ENCODE results near the gene NAT10. TPM values are rescaled to one million over a fixed set of nuclear protein-coding genes. Genes with fewer than 3 reads are reported as not detected.
"Not testable (repeated sequence)": the region's sequence is repeated elsewhere in the genome, so short reads cannot be mapped to it uniquely, and the experiment has no call there.

The NAT10 gene
- total RNA-seq, 2 experiments from 2014 or later = 142 to 147 TPM

DNA sequence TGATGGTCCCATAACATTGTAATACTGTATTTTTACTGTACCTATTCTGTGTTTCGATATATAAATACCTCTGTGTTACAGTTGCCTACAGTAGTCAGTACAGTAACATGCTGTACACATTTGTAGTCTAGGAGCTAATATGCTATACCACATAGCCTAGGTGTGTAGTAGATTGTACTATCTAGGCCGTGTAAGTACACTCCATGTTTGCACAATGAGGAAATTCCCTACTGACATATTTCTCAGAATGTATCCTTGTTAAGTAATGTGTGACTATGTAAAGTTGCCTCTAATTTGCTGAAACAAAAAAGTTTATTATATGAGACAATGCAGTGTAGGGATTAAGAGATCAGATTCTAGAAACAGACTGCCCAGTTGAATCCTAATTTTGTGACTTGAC, 32.6 kb upstream of the NAT10 start:
- peaks cover 46% of the 10 kb centered on the region for H3K4me1 Mint-ChIP-seq
- no peaks in the 10 kb centered on the region for H3K9me3 Mint-ChIP-seq (ENCODE audit: low read depth)
- H3K4me3 Mint-ChIP-seq = no peak overlapping the region
- ChIA-PET CTCF (interaction anchor here (0.8 kb wide), 1 partner anchor 9 kb away, joined by 3 read pairs; no protein-coding TSS in a partner anchor), POLR2A (no interaction called here)
- peaks cover 52% of the 10 kb centered on the region for H3K36me3 Mint-ChIP-seq (ENCODE audit: low read depth)
- intact Hi-C loops (cut with DNase I, micrococcal nuclease) = no loop called here
- DNase-seq (no peak), ATAC-seq (no peak)
- H3K27me3 Mint-ChIP-seq = no peaks in the 10 kb centered on the region
- H3K27ac Mint-ChIP-seq = no peak overlapping the region

DNA sequence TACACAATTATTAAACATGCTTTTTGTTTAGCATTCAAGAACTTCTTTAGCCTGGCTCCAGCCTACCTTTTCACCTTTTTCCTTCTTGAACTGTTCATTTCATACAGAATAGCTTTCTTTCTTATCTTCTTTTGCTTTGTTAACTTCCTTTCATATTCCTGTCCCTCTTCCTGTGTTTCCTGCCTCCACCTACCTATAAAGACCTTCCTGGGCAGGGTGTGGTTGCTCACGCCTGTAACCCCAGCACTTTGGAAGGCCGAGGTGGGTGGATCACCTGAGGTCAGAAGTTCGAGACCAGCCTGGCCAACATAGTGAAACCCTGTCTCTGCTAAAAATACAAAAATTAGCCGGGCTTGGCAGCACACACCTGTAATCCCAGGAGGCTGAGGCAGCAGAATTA, 31.0 kb upstream of the NAT10 start:
- Mint-ChIP-seq H3K9me3 (ENCODE audit: low read depth) (no peaks in the 10 kb centered on the region), H3K27ac (peak overlapping the region; percentile 51), H3K27me3 (no peaks in the 10 kb centered on the region), H3K4me1 (peaks cover 40% of the 10 kb centered on the region), H3K4me3 (no peak overlapping the region), H3K36me3 (ENCODE audit: low read depth) (peaks cover 57% of the 10 kb centered on the region)
- POLR2A ChIA-PET = no interaction called here
- intact Hi-C loops (cut with DNase I, micrococcal nuclease) = no loop called here
- CTCF ChIA-PET = interaction anchor here (0.7 to 1.7 kb wide), 3 partner anchors 13 to 24 kb away, joined by 3 to 5 read pairs (median 3); no protein-coding TSS in a partner anchor
- DNase-seq = no peak
- no peak for ATAC-seq

DNA sequence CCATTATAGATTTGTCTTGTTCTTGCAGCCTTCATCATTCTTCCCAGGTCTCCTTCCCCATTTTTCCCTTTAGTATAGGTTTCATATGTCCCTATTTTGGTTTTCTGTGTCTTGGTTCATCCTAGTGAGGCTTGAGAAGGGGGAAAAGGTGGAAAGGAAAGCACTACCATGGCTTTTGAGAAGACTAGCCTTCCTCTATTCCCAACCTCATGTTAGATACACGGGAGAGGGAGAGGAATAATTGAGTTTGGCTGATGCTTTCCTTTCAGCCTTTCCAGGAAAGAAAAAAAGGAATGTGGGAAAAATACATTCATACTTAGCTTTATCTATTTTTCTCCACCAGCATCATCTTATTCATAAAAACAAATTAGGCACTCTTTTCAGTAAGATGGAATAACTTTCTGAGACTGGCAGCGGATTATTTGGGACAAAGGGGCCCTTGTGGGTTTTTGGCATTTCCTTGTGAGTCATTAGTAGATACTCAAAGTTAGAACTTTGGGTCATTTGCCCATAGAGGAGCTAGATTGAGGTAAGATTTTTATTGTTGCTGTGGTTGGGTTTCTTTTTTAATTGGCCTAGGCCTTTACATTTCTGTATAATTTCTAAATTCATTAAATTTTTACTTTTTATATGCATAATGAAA, 30.1 kb upstream of the NAT10 start:
- POLR2A ChIA-PET = interaction anchor here (1.3 kb wide), 1 partner anchor 30 kb away, joined by 5 read pairs; the partner anchor contains the start of gene NAT10

DNA sequence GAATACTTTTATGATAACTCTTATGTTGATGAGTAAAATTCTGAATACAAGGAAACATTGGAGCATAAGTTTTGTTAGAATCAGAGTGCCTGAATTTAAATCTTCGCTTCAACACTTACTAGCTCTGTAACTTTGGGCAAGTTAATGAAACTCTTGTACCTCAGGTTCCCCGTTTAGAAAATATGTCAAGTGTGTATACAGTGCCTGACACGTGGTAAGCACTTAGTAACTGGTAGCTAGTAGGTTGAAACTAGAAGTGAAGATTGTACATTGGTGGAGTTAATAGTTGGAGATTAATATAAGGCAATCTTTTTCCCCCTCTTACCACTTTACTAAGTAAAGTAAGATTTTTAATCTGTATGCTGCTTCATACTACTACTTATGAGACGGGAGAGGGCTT, 24.8 kb upstream of the NAT10 start:
- Mint-ChIP-seq H3K27me3 (no peaks in the 10 kb centered on the region), H3K4me3 (no peak overlapping the region), H3K27ac (no peak overlapping the region), H3K4me1 (peaks cover 12% of the 10 kb centered on the region), H3K36me3 (ENCODE audit: low read depth) (peaks cover 70% of the 10 kb centered on the region), H3K9me3 (ENCODE audit: low read depth) (no peaks in the 10 kb centered on the region)
- no peak for DNase-seq
- ATAC-seq = no peak
- POLR2A ChIA-PET = interaction anchor here (0.7 to 1.1 kb wide), 2 partner anchors 18 to 25 kb away, joined by 3 read pairs; partner anchors contain the start of gene NAT10
- intact Hi-C loops (cut with DNase I, micrococcal nuclease) = no loop called here
- CTCF ChIA-PET = interaction anchor here (0.7 to 1.2 kb wide), 4 partner anchors 14 to 223 kb away, joined by 3 to 5 read pairs (median 3); no protein-coding TSS in a partner anchor

More for the DNA sequence above, 30.1 kb upstream of the NAT10 start:
- H3K36me3 Mint-ChIP-seq (ENCODE audit: low read depth) = peaks cover 60% of the 10 kb centered on the region
- H3K9me3 Mint-ChIP-seq (ENCODE audit: low read depth) = no peaks in the 10 kb centered on the region
- intact Hi-C loops (cut with DNase I, micrococcal nuclease) = no loop called here
- DNase-seq (no peak), ATAC-seq (no peak)
- CTCF ChIA-PET = interaction anchor here (0.7 to 1.7 kb wide), 7 partner anchors 9 to 218 kb away, joined by 3 to 5 read pairs (median 4); no protein-coding TSS in a partner anchor
- H3K4me1 Mint-ChIP-seq = peaks cover 33% of the 10 kb centered on the region
- H3K27me3 Mint-ChIP-seq = no peaks in the 10 kb centered on the region
- peak overlapping the region; percentile 11 for H3K27ac Mint-ChIP-seq
- no peak overlapping the region for H3K4me3 Mint-ChIP-seq

DNA sequence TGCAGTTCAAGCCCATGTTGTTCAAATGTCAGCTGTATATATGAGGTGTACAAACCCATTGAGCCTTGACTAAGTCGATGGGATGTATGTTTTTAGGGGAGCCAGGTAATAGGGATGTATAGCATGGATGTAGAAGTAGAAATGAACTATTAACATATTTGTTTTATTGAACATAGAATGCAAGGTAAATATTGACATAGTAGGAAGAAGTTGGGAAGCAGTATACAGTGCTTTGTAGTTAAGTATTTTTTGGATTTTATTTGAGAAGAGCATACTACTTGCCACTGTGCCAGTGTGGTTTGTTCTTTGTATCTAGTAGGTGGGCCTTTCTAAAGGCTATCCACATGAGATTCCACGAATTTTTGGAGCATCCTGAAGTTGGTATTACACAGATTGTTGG, 20.8 kb upstream of the NAT10 start:
- Mint-ChIP-seq H3K36me3 (ENCODE audit: low read depth) (peaks cover 70% of the 10 kb centered on the region), H3K27ac (no peak overlapping the region), H3K4me3 (no peak overlapping the region), H3K4me1 (peaks cover 10% of the 10 kb centered on the region), H3K9me3 (ENCODE audit: low read depth) (no peaks in the 10 kb centered on the region), H3K27me3 (no peaks in the 10 kb centered on the region)
- intact Hi-C loops (cut with DNase I, micrococcal nuclease) = no loop called here
- DNase-seq = no peak
- ChIA-PET POLR2A (no interaction called here), CTCF (interaction anchor here (0.9 to 1.2 kb wide), 2 partner anchors 8 to 14 kb away, joined by 4 to 6 read pairs; no protein-coding TSS in a partner anchor)
- no peak for ATAC-seq

DNA sequence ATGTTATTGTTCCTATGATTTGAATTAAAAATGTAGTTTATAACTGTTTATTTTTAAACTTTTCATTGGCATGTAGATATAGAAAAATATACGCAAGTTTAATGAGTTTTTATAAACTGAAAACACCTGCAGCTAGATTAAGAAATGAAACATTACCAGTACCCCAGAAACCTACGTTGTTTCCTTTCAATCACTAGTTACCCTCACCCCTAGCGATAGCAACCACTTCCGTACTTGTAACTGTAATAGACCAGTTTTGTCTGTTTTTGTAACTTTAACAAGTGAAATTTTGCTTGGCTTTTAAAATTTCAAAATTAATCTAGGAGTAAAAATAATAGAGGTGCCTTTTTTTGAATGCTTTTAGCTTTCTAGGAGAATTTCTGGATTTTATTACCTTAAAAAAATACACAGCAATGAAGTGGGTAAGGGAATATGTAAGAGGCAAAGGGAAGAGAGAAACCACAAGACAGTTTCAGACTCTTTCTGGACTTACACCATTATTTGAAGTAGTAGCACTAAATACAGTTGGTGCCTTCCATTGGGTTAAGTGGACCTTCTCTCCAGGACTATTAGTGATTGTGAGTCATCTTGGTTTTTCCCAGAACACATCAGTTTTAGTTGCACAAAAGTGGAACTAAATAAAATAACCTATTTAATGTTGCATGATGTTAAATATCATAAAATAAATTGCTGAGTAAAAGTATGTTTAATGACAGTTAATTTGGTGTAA, 18.7 kb upstream of the NAT10 start:
- peak overlapping the region; percentile 55 for H3K27ac Mint-ChIP-seq
- intact Hi-C loops (cut with DNase I, micrococcal nuclease) = loop anchor here in 1 of 2 experiments (1.0 kb wide), 1 partner anchor 31 kb away; no protein-coding TSS in a partner anchor
- no peaks in the 10 kb centered on the region for H3K9me3 Mint-ChIP-seq (ENCODE audit: low read depth)
- ChIA-PET POLR2A (no interaction called here), CTCF (interaction anchor here (0.6 to 1.4 kb wide), 6 partner anchors 9 to 55 kb away, joined by 3 to 5 read pairs (median 3); no protein-coding TSS in a partner anchor)
- H3K27me3 Mint-ChIP-seq = no peaks in the 10 kb centered on the region
- H3K4me1 Mint-ChIP-seq = peaks cover 10% of the 10 kb centered on the region
- H3K36me3 Mint-ChIP-seq (ENCODE audit: low read depth) = peaks cover 69% of the 10 kb centered on the region
- DNase-seq (no peak), ATAC-seq (peak; percentile 26)
- H3K4me3 Mint-ChIP-seq = no peak overlapping the region

DNA sequence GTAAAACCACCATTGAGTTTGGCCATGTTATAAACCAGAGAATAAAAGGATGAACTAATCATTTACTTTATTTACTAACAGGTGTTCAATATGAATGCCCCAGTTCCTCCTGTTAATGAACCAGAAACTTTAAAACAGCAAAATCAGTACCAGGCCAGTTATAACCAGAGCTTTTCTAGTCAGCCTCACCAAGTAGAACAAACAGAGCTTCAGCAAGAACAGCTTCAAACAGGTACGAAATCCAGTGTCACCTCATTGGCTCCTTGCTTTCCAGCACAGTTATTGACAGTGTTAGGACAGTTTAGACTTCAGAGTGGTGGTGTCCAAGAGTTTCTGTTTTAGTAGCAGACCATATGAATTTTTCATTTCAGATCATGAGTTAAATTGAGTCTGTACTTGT, 13.6 kb upstream of the NAT10 start:
- Mint-ChIP-seq H3K4me3 (no peak overlapping the region), H3K36me3 (ENCODE audit: low read depth) (peaks cover 62% of the 10 kb centered on the region), H3K4me1 (no peaks in the 10 kb centered on the region), H3K27me3 (no peaks in the 10 kb centered on the region), H3K27ac (peak overlapping the region; percentile 60), H3K9me3 (ENCODE audit: low read depth) (no peaks in the 10 kb centered on the region)
- no peak for DNase-seq
- intact Hi-C loops (cut with DNase I, micrococcal nuclease) = no loop called here
- CTCF ChIA-PET = interaction anchor here (1.1 to 1.5 kb wide), 2 partner anchors 10 to 27 kb away, joined by 3 read pairs; no protein-coding TSS in a partner anchor
- POLR2A ChIA-PET = no interaction called here
- ATAC-seq = no peak

DNA sequence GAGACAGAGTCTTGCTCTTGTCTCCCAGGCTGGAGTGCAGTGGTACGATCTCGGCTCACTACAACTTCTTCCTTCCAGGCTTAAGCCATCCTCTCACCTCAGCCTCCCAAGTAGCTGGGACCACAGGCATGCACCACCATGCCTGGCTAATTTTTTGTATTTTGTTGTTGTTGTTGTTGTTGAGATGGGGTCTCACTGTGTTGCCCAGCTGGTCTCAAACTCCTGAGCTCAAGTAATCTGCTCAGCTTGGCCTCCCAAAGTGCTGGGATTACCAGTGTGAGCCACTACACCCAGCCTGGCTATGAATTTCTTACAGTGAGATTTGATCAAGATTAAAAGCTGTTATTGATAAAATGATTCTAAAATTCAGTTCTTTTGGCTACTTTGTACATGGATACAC, 10.5 kb upstream of the NAT10 start:
- H3K27ac Mint-ChIP-seq; intact Hi-C loops (cut with DNase I, micrococcal nuclease); H3K4me3 Mint-ChIP-seq; H3K9me3 Mint-ChIP-seq (ENCODE audit: low read depth); POLR2A ChIA-PET; ATAC-seq; DNase-seq; H3K4me1 Mint-ChIP-seq; H3K27me3 Mint-ChIP-seq: not testable (repeated sequence)
- H3K36me3 Mint-ChIP-seq (ENCODE audit: low read depth) = peaks cover 69% of the 10 kb centered on the region
- CTCF ChIA-PET = interaction anchor here (0.6 to 1.2 kb wide), 2 partner anchors 12 to 41 kb away, joined by 3 read pairs; no protein-coding TSS in a partner anchor

DNA sequence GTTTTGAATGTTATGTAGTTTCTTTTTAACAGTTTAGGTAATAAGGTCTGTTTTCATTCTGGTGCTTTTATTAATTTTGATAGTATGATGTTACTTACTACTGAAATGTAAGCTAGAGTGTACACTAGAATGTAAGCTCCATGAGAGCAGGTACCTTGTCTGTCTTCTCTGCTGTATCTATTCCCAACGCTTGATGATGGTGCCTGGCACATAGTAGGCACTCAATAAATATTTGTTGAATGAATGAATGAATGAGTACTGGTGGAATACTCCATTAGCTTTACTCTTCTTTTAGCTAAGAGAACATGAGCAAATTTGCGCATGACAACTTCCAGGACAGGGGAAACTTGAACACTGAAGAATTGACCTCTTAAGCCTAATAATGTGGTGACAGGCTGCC, 6.6 kb upstream of the NAT10 start:
- Mint-ChIP-seq H3K27me3 (no peaks in the 10 kb centered on the region), H3K36me3 (ENCODE audit: low read depth) (peaks cover 54% of the 10 kb centered on the region), H3K27ac (no peak overlapping the region), H3K4me1 (peaks cover 6% of the 10 kb centered on the region), H3K9me3 (ENCODE audit: low read depth) (no peaks in the 10 kb centered on the region), H3K4me3 (no peak overlapping the region)
- ATAC-seq (no peak), DNase-seq (no peak)
- ChIA-PET POLR2A (interaction anchor here (0.6 kb wide), 2 partner anchors 18 to 24 kb away, joined by 3 read pairs; no protein-coding TSS in a partner anchor), CTCF (interaction anchor here (0.7 to 2.0 kb wide), 6 partner anchors 10 to 40 kb away, joined by 3 to 6 read pairs (median 3); no protein-coding TSS in a partner anchor)
- intact Hi-C loops (cut with DNase I, micrococcal nuclease) = no loop called here

DNA sequence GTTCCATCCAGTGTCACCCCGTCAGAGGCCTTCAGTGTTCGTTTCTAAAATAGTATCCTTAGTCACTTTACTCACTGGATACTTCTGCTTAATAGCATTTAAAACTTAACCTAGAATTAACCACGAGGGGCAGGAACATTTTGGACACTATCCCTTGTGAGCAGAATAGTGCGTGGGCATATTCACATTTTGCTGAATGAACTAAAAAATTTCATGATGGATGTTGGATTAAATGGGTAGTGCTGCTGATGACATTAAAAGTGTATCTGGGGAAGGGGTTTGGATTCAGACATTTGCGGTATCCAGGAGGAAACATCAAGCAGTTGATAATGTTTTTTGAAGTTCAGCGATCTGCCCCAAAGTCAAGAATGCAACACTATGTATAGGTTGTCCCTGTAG, 750 bp upstream of the NAT10 start:
- Mint-ChIP-seq H3K4me1 (peaks cover 53% of the 10 kb centered on the region), H3K9me3 (ENCODE audit: low read depth) (no peaks in the 10 kb centered on the region), H3K36me3 (ENCODE audit: low read depth) (peaks cover 53% of the 10 kb centered on the region), H3K27ac (peak overlapping the region; percentile 99), H3K4me3 (peak overlapping the region; percentile 97), H3K27me3 (no peaks in the 10 kb centered on the region)
- ChIA-PET CTCF (interaction anchor here (0.6 to 2.0 kb wide), 7 partner anchors 14 to 246 kb away, joined by 3 to 7 read pairs (median 4); no protein-coding TSS in a partner anchor), POLR2A (interaction anchor here (0.5 to 1.7 kb wide), 9 partner anchors 11 to 110 kb away, joined by 3 to 8 read pairs (median 4); partner anchors contain the start of gene CAPRIN1)
- ATAC-seq (no peak), DNase-seq (no peak)
- intact Hi-C loops (cut with DNase I, micrococcal nuclease) = loop anchor here (1.0 to 5.0 kb wide), 12 partner anchors 53 to 847 kb away; partner anchors contain the start of genes ABTB2 (in 2 of the 2), CAPRIN1 (in 2 of the 2), CAT (in 2 of the 2) and APIP (in 1 of the 2)

DNA sequence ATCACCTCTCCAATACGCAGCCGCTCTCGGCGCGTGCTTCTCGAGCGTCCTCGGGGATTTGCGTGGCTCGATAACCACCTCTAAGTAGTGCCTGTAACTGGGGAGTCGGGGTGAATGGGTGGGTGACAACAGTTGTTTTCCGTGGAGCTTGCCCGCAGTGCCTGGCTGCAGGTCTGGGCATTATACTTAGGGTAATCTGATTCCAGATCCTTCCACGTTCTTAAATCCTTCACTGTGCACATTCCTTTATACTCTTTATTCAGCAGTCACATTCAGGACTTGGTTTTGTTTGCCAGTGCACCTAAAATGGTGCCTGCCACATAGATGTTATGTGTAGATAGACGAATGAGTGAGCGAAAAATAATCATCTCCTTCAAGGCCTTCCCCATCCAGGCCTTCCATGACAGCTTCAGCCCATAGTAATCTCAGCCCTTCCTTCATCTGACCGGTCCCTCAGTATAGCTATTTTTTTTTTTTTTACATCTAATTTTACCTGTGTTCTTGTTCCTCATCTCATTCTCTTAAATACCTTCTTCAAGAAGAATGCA, 602 bp downstream of the NAT10 start:
- Mint-ChIP-seq H3K36me3 (ENCODE audit: low read depth) (peaks cover 53% of the 10 kb centered on the region), H3K27ac (peak overlapping the region; percentile 99), H3K27me3 (no peaks in the 10 kb centered on the region), H3K4me1 (peaks cover 57% of the 10 kb centered on the region), H3K4me3 (peak overlapping the region; percentile 97), H3K9me3 (ENCODE audit: low read depth) (no peaks in the 10 kb centered on the region)
- intact Hi-C loops (cut with DNase I, micrococcal nuclease) = loop anchor here (1.0 to 5.0 kb wide), 12 partner anchors 55 to 849 kb away; partner anchors contain the start of genes ABTB2 (in 2 of the 2), CAPRIN1 (in 2 of the 2), CAT (in 2 of the 2) and APIP (in 1 of the 2)
- DNase-seq (no peak), ATAC-seq (no peak)
- CTCF ChIA-PET = interaction anchor here (0.6 to 2.0 kb wide), 12 partner anchors 10 to 261 kb away, joined by 3 to 7 read pairs (median 4); partner anchors contain the start of gene ABTB2
- POLR2A ChIA-PET = interaction anchor here (0.6 to 1.7 kb wide), 8 partner anchors 30 to 849 kb away, joined by 3 to 8 read pairs (median 4); partner anchors contain the start of gene CAPRIN1
